ENCODE results near the gene SNX30.

SNX30 gene

DNA sequence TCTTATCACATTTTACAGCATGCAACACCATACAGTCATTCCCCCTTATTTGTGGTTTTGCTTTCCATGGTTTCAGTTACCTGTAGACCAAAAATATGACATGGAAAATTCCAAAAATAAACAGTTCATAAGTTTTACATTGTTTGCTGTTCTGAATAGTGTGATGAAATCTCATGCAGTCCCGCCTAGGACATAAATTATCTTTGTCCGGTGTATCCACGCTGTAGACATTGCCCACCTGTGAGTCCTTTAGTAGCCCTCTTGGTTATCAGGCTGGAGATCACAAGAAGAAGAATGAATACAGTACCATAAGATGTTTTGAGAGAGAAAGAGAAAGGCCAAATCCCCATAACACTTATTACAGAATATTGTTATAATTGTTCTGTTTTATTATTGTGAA lies 72.1 kb downstream of the SNX30 start:
- no peak for DNase-seq (ENCODE audit: low read depth in 2 of 2)

DNA sequence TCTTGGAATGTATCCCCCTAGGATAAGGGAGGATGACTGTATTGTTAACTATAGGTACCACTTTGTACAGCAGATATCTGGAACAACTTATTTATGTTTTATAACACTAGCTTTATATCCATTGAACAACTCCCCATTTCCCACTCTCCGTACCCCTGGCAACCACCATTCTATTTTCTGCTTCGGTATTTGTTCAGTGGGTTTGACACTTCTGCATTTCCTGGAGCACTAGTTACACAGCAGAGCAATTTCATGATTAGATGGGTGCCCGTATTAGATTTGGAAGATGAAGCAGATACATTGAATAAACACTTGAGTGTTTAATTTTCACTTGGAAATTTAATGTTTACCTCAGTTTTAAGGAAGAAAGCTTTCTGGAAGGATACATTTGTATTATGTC lies 72.7 kb downstream of the SNX30 start:
- no peak for DNase-seq (ENCODE audit: low read depth in 2 of 2)

DNA sequence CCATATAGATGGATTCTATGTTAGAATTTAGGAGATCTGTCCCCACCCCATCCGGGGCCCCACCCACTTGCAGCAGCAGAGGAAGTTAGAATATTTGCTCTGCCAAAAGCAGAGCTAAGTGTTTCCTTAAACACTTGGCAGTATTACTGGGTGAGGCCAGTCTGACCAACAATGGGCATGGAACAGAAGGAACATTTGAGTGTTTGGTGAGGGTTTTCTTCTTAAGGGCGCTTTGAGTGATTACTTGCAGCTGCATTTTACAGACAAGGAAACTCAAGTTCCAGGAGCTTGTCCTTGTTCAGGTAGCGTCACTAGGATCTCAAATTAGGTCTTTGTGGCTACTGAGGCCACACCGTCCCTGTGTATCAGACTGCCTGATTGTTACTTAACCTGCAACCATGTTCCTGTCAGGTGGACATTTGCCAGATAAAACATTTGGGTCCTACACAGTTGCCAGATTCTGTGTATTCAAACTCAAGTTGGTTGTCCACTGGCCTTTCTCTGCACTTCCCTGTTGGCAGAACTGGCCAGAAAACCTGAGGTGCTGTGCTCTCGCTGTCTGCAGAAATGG lies 80.8 kb downstream of the SNX30 start:
- DNase-seq (ENCODE audit: low read depth in 2 of 2) = no peak

DNA sequence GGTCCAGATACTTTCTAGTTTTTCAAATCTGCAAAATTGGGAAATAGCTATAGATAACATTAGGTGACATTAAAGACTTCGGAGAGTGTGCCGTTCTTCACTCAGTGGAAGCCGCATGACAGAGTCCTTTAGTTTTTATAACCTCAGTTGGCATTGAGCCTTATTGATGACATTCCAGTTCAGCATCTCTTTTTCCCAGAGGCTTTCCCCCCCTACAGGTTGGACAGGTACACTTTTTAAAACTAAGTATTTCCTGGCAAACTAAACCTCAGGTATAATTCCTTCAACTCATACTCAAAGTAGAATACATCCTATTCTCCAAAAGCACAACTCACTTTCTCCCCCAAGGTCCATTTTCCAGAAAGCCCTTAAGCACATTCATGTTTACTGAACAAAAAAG lies 81.4 kb downstream of the SNX30 start:
- no peak for DNase-seq (ENCODE audit: low read depth in 2 of 2)

DNA sequence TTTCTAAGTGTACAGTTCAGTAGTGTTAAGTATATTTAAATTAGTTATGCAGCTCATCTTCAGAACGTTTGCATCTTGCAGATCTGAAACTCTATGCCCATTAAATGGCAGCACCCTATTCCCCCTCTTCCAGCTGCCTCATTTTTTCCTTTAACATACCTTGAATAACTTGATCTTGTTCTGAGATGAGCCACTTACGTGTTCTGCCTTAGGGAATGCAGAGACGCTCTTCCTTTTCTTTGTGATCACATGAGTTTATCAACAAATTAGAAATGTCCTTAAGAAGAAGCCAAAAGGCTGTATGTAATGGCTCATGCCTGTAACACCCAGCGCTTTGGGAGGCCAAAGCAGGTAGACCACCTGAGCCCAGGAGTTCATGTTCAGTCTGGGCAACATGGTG lies 82.5 kb downstream of the SNX30 start:
- DNase-seq (ENCODE audit: low read depth in 2 of 2) = no peak

DNA sequence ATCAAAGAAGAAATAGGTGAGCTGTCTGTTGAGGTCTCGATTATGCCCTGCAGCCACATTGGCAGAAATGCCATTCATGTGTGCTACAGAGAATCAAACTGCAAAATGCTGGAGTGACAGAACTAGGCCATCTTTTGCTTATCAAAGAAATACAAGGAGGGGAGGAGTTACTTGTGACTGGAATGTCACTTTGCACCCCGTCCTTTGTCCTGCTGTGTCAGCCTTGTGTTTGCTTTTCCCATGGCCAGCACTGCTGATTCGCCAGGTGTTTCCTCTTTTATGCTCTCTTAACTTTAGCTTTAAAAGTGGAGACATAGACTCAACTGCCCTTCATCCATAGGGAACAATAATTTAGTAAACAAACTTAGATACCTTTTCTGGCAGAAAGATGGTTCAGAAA lies 85.8 kb downstream of the SNX30 start:
- no peak for DNase-seq (ENCODE audit: low read depth in 2 of 2)

DNA sequence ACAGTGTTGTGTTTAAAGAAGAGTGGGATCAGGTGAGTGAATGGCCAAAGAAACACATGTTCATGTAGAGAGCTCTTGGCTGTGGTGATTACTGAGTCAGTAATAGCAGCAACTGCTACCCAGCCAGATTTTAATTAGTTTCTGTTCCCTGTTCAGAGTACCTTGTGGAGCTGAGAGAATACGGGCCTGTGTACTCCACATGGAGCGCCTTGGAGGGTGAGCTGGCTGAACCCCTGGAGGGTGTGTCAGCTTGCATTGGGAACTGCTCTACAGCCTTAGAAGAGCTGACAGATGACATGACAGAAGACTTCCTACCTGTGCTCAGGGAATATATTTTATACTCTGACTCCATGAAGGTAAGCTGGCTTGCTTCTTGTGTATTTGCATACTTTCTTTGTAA lies 87.8 kb downstream of the SNX30 start:
- no peak for DNase-seq (ENCODE audit: low read depth in 2 of 2)

DNA sequence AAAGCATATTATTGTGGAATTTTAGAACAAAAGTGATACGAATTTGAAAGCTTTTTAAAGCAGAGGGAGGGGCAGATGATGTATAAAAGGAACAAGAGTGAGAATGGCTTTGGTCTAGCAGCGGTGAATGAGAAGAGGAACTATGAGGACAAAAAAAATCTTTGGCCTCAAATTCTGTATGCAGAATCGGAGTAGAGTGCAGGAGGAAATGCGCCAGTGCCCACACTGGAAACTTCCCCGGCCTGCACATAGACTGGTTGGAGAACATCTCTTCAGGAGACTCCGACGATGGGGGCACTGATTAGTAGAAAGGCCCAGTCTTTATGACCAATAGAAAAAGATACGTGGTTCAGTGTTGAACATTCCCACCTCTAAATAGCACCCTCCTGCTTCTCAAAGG lies 88.8 kb downstream of the SNX30 start:
- no peak for DNase-seq (ENCODE audit: low read depth in 2 of 2)

DNA sequence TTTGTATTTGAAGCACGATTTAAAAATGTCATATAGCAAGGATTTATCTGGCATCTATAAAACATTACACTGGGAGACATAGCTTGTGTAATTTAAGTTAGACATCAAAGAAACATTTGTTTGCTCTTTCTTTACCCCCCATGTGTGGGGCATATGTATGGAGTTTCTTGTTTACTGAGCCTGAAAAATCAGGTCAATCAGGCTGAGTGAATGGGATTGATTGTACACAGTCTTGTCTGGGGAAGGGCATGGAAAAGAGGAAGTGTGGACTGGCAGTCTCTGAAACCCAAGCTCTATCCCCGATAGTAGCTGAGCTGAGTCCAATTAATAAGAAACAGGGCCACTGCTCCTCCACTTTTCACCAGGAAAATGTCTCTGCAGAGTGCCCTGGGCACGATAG lies 90.7 kb downstream of the SNX30 start:
- DNase-seq (ENCODE audit: low read depth in 2 of 2) = no peak

DNA sequence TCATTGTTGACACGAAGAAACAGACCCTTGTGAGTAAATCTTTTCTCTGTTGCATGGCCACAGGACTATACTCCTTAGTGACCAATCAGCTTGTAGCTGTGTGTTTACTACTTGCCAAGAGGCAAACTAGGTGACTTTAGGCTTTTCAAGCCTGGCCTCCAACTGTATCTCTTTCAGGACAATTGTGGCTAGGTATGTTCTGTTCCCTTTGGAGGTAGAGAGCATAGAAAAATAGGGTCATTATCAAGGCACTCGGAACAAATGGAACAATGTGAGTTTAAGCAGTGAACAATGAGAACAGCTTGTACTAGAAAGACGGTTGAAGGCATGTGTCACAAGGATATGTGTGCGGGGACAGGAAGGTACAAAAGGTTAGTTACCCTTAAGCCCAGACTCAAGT lies 92.0 kb downstream of the SNX30 start:
- no peak for DNase-seq (ENCODE audit: low read depth in 2 of 2)

DNA sequence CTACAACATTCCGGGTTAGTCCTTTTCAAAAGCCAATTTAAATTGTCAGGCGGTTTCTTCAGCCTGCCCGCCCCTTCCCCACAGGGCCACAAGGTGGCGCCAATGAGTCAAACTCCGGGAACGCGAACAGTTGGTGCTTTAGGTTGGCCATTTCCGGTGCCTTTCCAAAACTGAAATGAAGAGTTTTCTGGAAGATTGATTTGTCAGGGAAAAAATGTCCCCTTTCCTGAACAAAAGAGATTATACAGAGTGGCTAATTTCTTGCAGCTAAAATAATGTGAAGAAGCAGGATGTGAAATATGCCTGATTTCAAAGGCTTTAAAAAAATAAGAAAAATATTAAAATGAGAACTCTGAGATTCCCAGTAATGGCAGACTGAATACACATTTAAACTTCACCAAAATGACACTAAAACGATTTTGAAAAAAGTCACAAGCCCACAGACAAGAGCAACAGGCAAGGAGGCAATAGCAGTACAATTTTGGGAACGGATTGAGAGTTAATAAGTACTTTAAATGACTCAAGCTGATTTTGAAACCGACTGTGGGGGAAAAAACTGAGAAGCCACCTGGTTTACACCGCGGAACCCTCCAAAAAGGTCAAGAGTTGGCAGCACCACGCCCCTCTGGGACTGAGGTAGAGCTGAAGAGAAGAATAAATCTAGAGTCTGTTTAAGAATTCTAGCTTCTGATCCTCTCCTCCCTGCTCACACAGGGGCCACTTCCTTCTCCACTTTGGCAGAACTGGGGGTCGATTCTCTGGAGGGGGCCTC lies 94.4 kb downstream of the SNX30 start:
- peak; percentile 37 to 59 for DNase-seq (ENCODE audit: low read depth in 2 of 2)

DNA sequence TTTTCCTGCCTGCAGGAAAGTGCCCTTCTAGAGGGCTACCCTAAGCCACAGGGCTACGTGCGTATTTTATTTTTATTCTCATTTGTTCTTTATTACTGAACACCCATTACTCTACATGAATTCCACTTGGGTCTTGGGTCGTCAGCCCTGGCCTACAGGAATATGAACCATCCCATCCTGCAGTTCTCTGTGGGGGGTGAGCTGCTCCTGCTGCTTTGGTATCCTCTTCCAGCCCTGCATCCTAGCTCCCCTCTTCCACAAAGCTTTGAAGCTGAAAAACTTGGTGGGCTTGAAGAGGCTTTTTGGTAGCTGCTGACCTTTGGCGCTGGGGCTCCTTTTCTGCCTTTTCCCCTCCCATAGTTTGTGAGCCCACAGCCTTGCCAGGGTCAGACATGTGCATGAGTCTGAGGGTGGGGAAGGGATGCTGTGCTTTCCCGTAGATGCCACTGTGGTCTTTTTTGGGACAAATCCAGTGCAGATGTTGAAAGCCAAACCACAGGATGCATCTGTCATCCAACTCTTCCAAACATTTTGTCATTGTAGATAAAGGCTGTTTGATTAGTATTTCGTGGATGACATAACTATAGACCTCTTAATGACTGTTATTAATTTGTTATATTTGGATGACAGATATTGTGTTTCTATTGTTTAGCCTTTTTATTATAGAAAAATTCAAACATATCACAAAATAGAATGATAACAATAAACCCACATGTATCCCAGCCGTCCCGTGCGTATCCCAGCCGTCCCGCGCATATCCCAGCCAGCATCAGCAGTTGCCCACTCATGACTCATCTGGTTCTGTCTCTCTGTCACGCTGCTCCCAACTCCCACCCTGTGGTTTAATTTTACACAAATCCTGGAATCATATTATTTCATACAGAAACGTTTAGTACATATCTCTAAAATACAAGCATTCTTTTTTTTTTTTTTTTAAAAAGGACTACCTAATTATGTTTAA lies 96.2 kb downstream of the SNX30 start:
- no peak for DNase-seq (ENCODE audit: low read depth in 2 of 2)

DNA sequence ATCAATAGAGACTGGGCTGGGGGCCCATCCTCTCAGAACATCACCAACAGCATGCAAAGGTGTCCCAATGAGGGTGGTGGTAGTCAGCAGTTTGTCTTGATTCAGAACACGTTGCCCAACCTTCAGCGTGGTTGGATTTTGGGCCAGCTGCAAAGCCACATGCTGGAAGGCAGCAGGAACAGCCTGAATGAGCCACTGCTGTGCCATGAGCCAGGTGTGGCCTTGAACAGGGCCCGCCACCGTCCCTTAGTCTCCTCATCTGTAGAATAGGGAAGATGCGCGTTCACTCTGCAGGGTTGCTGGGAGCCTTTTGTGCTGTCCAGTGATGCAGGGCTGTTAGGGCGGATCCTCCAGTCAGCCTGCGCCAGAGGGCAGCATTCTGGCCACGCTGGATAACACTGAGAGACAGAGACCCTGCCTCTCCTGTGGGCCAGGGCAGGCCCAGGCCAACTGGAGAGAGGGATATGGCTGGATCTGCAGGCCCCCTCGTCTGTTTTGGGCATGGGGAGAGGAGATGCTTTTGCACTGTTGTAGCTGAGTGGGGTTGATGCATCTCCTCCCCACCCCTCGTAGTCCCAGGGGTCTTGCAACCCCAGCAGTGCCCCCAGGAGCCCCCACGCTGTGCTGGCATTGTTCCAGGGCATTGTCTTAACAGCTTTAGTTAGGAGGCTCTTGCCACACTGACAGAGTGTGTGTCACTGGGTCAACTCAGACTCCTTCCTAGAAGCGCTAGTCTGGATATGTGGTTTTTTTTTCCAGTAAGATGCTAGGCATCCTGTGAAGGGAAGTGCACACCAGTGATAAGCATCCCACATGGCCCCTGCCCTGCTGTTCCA lies 98.0 kb downstream of the SNX30 start:
- DNase-seq (ENCODE audit: low read depth in 2 of 2) = no peak

DNA sequence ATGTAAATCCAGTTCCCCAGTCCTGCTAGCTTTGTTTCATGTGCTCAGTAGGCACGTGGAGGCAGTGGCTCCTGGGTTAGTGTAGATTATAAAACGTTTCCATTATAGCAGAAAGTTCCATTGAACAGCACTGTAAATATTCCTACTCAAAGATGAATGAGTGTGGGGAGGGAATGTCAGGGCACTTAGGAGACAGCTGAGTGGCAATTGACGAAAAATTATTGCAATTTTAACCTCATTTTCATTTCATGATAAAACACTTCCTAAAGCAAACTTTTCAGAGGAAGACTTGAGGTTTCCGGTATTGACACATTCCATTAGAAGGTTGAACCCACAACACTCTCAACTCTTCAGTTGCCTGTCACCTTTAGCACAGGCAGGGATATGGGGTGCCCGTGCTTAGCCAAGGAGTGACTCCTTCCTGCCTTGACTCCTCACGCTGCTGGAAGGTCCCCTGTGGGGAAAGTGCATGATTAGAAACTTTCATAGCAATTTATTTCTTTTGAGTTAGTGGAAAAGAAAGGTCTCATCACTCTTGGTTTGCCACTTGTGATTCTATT lies 98.9 kb downstream of the SNX30 start:
- DNase-seq (ENCODE audit: low read depth in 2 of 2) = no peak

DNA sequence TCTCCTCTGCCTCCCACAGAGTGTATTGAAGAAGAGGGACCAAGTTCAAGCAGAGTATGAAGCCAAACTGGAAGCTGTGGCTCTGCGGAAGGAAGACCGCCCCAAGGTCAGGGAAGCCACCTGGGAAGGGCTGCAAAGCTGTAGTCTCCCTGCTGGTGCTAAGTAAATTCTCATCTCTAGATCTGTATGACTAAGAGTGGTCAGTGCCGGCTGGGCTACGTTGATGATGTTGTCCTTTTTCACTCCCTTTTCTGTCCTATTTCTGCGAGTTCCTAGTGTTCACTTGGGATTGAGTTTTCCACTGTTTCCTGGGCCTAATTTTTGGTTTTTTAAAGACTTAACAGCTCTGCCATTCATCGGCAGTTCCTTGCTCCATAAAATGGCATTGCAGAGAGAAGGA lies 100.3 kb downstream of the SNX30 start:
- DNase-seq (ENCODE audit: low read depth in 2 of 2) = no peak

DNA sequence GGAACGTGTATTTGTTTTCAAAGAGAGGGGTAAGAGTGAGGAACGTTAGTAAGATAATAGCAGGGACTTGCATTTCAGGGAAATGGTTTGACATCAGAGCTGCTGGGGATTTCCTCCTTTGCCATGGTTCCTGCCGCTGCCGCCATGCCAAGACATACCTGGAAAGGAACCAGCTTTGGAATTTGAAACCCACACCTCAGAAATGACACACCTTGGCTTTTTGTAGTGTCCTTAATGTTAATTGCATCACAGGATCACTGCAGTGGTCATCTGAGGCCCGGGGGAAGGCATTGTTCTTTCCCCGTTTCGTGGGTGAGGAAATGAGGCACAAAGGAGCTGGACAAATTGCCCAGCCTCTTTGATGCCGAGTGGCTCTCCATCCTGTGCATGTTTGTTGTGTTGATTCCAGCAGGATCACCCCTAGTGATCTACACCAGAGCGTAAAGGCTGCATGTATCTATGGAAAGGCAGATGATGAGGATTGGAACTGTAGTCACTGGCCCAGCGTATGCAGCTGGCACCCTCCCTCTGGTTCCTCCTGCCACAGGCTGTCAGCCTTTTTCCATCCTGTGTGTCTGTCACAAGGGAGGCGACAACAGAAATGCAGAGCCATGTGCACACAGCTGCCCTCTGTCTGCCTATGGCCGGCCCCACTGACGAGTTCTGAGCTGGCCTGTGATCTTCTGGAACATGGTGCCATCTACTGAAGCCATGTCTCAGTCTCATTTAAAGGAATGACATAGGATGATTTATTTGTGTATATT lies 102.4 kb downstream of the SNX30 start:
- no peak for DNase-seq (ENCODE audit: low read depth in 2 of 2)

DNA sequence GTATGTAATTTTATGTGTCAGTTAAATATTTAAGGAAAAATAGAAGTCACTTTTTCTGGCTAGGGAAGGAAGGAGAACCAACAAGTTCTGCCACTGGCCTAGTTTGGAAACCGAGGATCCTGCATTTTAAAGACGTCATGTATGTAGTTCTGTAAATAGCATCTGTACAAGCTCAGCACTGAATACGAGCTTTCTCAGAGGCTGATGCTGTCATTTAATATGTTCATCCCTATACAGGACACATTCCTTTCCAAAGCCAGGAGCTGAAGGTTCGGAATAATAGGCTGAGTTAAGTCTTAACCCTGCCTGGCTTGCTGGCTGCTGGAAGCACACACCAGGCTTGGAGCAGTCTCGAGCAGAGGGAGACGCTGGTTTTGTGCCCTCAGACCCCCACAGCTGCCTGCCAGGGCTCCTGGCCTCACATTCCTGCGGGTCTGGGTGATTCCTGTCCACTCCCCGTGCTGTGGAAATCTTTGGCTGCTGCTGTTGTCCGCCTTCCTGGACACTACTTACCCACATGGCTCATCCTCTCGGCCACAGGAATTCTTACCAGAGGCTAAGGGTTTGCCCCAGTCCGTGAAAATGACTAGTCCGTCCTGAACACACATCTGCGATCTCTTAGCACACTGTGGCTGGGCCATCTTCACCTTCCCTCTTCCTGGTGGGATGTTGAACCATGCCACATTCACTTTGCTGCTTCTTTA lies 103.5 kb downstream of the SNX30 start:
- DNase-seq (ENCODE audit: low read depth in 2 of 2) = no peak

DNA sequence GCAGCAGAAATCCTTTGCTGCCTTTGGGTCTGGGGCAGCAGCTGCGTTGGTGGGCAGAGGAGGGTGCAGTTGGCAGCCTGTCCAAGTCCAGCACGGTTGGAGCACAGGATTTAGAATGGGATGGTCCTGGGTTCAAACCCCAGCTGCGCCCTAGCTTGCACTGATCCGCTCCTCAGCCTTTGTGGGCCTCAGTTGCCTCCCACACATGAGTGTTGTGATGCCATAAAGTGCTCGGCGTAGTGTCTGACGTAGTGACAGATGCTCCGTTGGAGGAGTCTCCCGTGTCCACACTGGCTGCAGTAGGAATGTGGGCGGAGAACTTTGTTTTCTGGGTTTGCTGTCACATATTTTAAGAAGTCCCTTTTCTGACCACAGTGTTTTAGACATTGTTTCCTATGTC lies 104.1 kb downstream of the SNX30 start:
- DNase-seq (ENCODE audit: low read depth in 2 of 2) = no peak

DNA sequence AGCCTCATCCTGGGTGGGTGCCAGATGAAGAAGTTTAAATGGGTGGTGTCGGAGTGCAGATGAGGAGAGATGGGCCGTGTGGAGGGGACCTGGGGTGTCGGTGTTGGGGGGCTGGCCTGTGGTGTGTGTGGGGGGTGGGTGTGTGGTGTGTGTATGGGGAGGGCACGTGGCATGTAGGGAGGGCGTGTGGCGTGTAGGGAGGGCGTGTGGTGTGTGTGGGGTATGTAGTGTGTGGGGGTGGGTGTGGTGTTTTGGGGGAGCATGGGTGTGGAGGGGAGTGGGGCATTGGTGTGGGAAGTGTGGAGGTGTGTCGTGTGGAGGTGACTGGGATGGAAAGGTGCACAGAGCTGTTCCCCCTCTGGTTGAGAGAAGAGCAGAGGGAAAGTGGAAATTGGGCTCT lies 105.6 kb downstream of the SNX30 start:
- no peak for DNase-seq (ENCODE audit: low read depth in 2 of 2)

DNA sequence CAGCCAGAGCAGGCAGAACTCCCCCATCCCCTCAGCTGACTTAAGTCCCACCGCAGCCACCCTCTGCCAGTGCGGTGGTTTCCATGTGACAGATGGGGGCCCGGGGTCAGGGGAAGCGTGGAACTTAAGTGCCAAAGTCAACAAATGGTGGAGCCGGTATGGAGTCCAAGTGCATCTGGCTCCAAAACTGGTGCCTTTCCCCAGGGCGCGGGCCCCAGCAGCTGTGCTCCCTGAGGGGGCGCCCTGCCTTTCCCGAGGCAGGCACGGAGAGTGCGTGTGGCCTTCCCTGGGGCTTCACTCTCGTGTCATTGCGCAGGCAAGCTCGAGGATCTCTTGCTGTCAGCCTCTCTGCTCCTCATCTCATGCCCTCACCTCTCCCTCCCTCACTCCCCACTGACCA lies 106.3 kb downstream of the SNX30 start:
- no peak for DNase-seq (ENCODE audit: low read depth in 2 of 2)
